SU-DHL-6 (cell line): ENCODE results near the gene IL37.

ENCODE experiments used
- CTCF ChIP-seq: fragments of 200-600 bp; sonication (generic); IDR thresholded peaks from one replicate; pipeline ENCODE4 v1.5.1; 2017; ENCODE audit warnings: antibody characterized with exemption, mild to moderate bottlenecking, low read length, moderate library complexity; ENCODE audit not compliant: insufficient read depth, poor library complexity, severe bottlenecking
- EZH2phosphoT487 ChIP-seq: fragments of 200-600 bp; sonication (generic), shearing (Covaris generic); conservative IDR thresholded peaks from 2 replicates; pipeline ENCODE4 v1.6.1; 2018; ENCODE audit warnings: mild to moderate bottlenecking, antibody characterized with exemption, low read length, moderate library complexity, mixed read lengths

GRCh38 chr2:112921982-112922381 is 11.0 kb downstream of the IL37 start:
- no peak for TF ChIP-seq CTCF
- no peak for TF ChIP-seq EZH2phosphoT487
